Endothelial cell of umbilical vein (primary cell): ENCODE results near the gene VCL. TPM values are rescaled to one million over a fixed set of nuclear protein-coding genes. Genes with fewer than 3 reads are reported as not detected.

Source experiments
- BruUV-seq: library from RNA; stranded (reverse); fragments of 400-500 nt; replicated peaks from 2 replicates; lab custom pipeline; 2021; lab: Mats Ljungman, UMichigan
- CTCF ChIA-PET: fragments of 300-600, 350-600 bp; sonication (Branson Sonifier 250); formaldehyde crosslinking; loops from one replicate; lab custom pipeline; 2021; ENCODE audit warnings: antibody characterized with exemption, inconsistent platforms; lab: Charles Lee
- POLR2A ChIA-PET: fragments of 300-600, 350-600 bp; sonication (Branson Sonifier 250); formaldehyde crosslinking; loops from one replicate; lab custom pipeline; 2021; ENCODE audit warnings: antibody characterized with exemption, inconsistent platforms; lab: Charles Lee
- DNase-seq: peaks from one replicate; pipeline ENCODE4 v3.0.0-alpha.2; 2011; ENCODE audit warnings: low read depth, low spot score
- FAIRE-seq: peaks from 2 replicates; lab custom pipeline; 2011; peaks lifted over from hg19 to GRCh38; lab: Jason Lieb, UNC
- H2AFZ ChIP-seq: 2 replicates; pipeline ENCODE4 v1.6.0; 2012; ENCODE audit warnings: low read depth, low read length, control low read depth, inconsistent platforms
- H3K27ac ChIP-seq: 2 replicates; pipeline ENCODE4 v1.5.1; 2011; ENCODE audit warnings: low read depth, mild to moderate bottlenecking, control low read depth, low read length, moderate library complexity; ENCODE audit not compliant: insufficient read depth
- H3K27me3 ChIP-seq, 2 experiments: 2 replicates each; pipeline versions ENCODE4 v1.6.0 to v1.6.1; 2011; ENCODE audit warnings: low read length in 2 of 2, mixed read lengths in 1 of 2; ENCODE audit not compliant: control insufficient read depth in 2 of 2, insufficient read depth in 2 of 2
- H3K36me3 ChIP-seq, 2 experiments: 2 replicates in 1 of 2; 3 replicates in 1 of 2; pipeline ENCODE4 v1.5.1; 2011; ENCODE audit warnings: low read length in 2 of 2, mild to moderate bottlenecking in 1 of 2, moderate library complexity in 1 of 2; ENCODE audit not compliant: control insufficient read depth in 2 of 2, insufficient read depth in 2 of 2; ENCODE audit errors: extremely low read depth in 1 of 2
- H3K4me1 ChIP-seq: 3 replicates; pipeline ENCODE4 v1.5.1; 2011; ENCODE audit warnings: mild to moderate bottlenecking, low read length; ENCODE audit not compliant: control insufficient read depth, insufficient read depth; ENCODE audit errors: extremely low read depth
- H3K4me2 ChIP-seq: 2 replicates; pipeline ENCODE4 v1.6.1; 2011; ENCODE audit warnings: low read length, control low read depth, mixed read lengths; ENCODE audit not compliant: insufficient read depth
- H3K4me3 ChIP-seq, 3 experiments: fragments of 200-600 bp in 1 of 3; sonication (generic), shearing (Covaris generic) in 1 of 3; replicated peaks in 1 of 3; 2 replicates each; pipeline ENCODE4 v1.5.1; 2011 to 2016; ENCODE audit warnings: control low read depth in 3 of 3, low read length in 3 of 3, mild to moderate bottlenecking in 2 of 3, inconsistent platforms in 1 of 3, low read depth in 1 of 3, moderate library complexity in 1 of 3; ENCODE audit not compliant: insufficient read depth in 1 of 3
- H3K79me2 ChIP-seq: 2 replicates; pipeline ENCODE4 v1.6.0; 2012; ENCODE audit warnings: low read length, inconsistent platforms; ENCODE audit not compliant: control insufficient read depth, insufficient read depth
- H3K9ac ChIP-seq: replicated peaks from 2 replicates; pipeline ENCODE3; 2011; ENCODE audit warnings: low read length, control low read depth; ENCODE audit not compliant: insufficient read depth; ENCODE audit errors: extremely low read depth
- H3K9me1 ChIP-seq: replicated peaks from 3 replicates; pipeline ENCODE4 v1.6.0; 2011; ENCODE audit warnings: mild to moderate bottlenecking, low read length; ENCODE audit not compliant: control insufficient read depth, insufficient read depth; ENCODE audit errors: extremely low read depth
- H3K9me3 ChIP-seq: replicated peaks from 2 replicates; pipeline ENCODE4 v1.5.1; 2012; ENCODE audit warnings: low read length, inconsistent platforms; ENCODE audit not compliant: control insufficient read depth, insufficient read depth
- H4K20me1 ChIP-seq: replicated peaks from 2 replicates; pipeline ENCODE3; 2011; ENCODE audit warnings: mild to moderate bottlenecking, low read length; ENCODE audit not compliant: control insufficient read depth, insufficient read depth; ENCODE audit errors: extremely low read depth
- CTCF ChIP-seq, 2 donors: IDR thresholded peaks; 1 replicate in 1 of 2; 2 replicates in 1 of 2; pipeline ENCODE4 v1.5.1; 2011; ENCODE audit warnings: low read length in 2 of 2, mild to moderate bottlenecking in 2 of 2, moderate library complexity in 2 of 2, control low read depth in 1 of 2, inconsistent platforms in 1 of 2, low read depth in 1 of 2; ENCODE audit not compliant: insufficient read depth in 1 of 2; ENCODE audit errors: extremely low read depth in 1 of 2
- EZH2 ChIP-seq: IDR thresholded peaks from 2 replicates; pipeline ENCODE4 v1.6.1; 2012; ENCODE audit warnings: borderline replicate concordance, low read depth, mild to moderate bottlenecking, moderate library complexity, low read length, inconsistent platforms; ENCODE audit not compliant: severe bottlenecking
- FOS ChIP-seq: IDR thresholded peaks from 2 replicates; pipeline ENCODE4 v1.6.1; 2011; ENCODE audit warnings: mild to moderate bottlenecking, low read length, moderate library complexity, borderline replicate concordance; ENCODE audit not compliant: insufficient read depth
- GATA2 ChIP-seq: IDR thresholded peaks from 2 replicates; pipeline ENCODE4 v1.7.0; 2011; ENCODE audit warnings: low read depth, mild to moderate bottlenecking, moderate library complexity, mixed read lengths, low read length; ENCODE audit not compliant: insufficient read length, insufficient read depth
- JUN ChIP-seq: IDR thresholded peaks from 2 replicates; pipeline ENCODE4 v1.6.1; 2011; ENCODE audit warnings: borderline replicate concordance, low read depth; ENCODE audit not compliant: insufficient read length, insufficient read depth
- MAX ChIP-seq: IDR thresholded peaks from 2 replicates; pipeline ENCODE4 v1.6.1; 2011; ENCODE audit not compliant: insufficient read depth, insufficient read length
- MYC ChIP-seq: IDR thresholded peaks from one replicate; pipeline ENCODE4 v1.6.1; 2011; ENCODE audit warnings: mild to moderate bottlenecking, low read depth, low read length
- POLR2A ChIP-seq: IDR thresholded peaks from 2 replicates; pipeline ENCODE4 v1.6.1; 2012; ENCODE audit warnings: low read depth, mild to moderate bottlenecking, control low read depth, low read length
- POLR2AphosphoS5 ChIP-seq: IDR thresholded peaks from 2 replicates; pipeline ENCODE4 v1.6.1; 2012; ENCODE audit warnings: low read depth, mild to moderate bottlenecking, control low read depth, low read length, moderate library complexity; ENCODE audit not compliant: insufficient read depth
- dilution Hi-C: fragments of 300-500 bp; cut with MboI; formaldehyde crosslinking; loops from one replicate; pipeline ENCODE4 v1.15.0; 2019; ENCODE audit warnings: low sequenced_read_pairs; ENCODE audit not compliant: extremely low pct_ligation_motif_present
- intact Hi-C: fragments of 100-400 bp; cut with micrococcal nuclease; formaldehyde crosslinking; loops from one replicate; pipeline ENCODE4 v1.10.0; 2022
- polyA plus RNA-seq, 4 experiments: library from polyadenylated mRNA; depleted of rRNA in 3 of 4; stranded (reverse) in 3 of 4; unstranded in 1 of 4; fragments of >200 nt; gene quantifications; 2 replicates each; pipeline versions ENCODE4 v1.2.1 to v1.2.3, GENCODE V29; 2011 to 2012; ENCODE audit warnings: missing spikeins in 1 of 4
- total RNA-seq: library from RNA; stranded (reverse); gene quantifications from 2 replicates; pipeline ENCODE4 v1.2.3, GENCODE V29; 2021

VCL gene
- total and polyA plus RNA-seq, 2 donors (not counting 3 experiments of a cell fraction or from before 2014, with no cell fraction given), result 95.4 to 231 TPM

- Histone ChIP-seq H3K36me3 (no peaks in the 10 kb centered on the region), H4K20me1 (no peaks in the 10 kb centered on the region), H3K4me2 (no peak overlapping the region), H2AFZ (no peak overlapping the region), H3K27ac (no peak overlapping the region), H3K4me3 (no peak overlapping the region), H3K9me1 (no peaks in the 10 kb centered on the region), H3K27me3 (peaks cover 0 to 2% of the 10 kb centered on the region in 2 experiments), H3K4me1 (no peaks in the 10 kb centered on the region), H3K9me3 (no peaks in the 10 kb centered on the region), H3K79me2 (no peaks in the 10 kb centered on the region), H3K9ac (no peak overlapping the region)
- ChIA-PET POLR2A (no interaction called here), CTCF (interaction anchor here (1.1 to 1.3 kb wide), 4 partner anchors 13 to 53 kb away, joined by 3 to 5 read pairs (median 4); no protein-coding TSS in a partner anchor)
- FAIRE-seq (no peak), DNase-seq (no peak)
- intact Hi-C loops, result no loop called here
- no TSS peak for BruUV-seq
- dilution Hi-C loops, result no loop called here
- no peak for TF ChIP-seq EZH2
- TF ChIP-seq POLR2AphosphoS5, result no peak
- no peak for TF ChIP-seq MYC
- TF ChIP-seq JUN, result no peak
- TF ChIP-seq GATA2, result no peak
- TF ChIP-seq CTCF (IDR thresholded peaks at IDR 0.05; ENCODE audit: extremely low read depth in 1 of 2, insufficient read depth in 1 of 2, low read depth in 1 of 2, low read length in 2 of 2), result no peak
- TF ChIP-seq FOS, result no peak
- no peak for TF ChIP-seq POLR2A
- no peak for TF ChIP-seq MAX
Measured at GRCh38 chr10:73981812-73982211, 16.1 kb upstream of the VCL start.
